K562 (cell line): ENCODE measurements around the gene SLC19A1. TPM values are rescaled to one million over a fixed set of nuclear protein-coding genes. Genes with fewer than 3 reads are reported as not detected.

ENCODE experiments used
- CXXC5 ChIP-seq: fragments of 250-450 bp; sonication (Bioruptor Pico); IDR thresholded peaks from 2 replicates; pipeline ENCODE4 v1.8.0; 2022; ENCODE audit warnings: inconsistent platforms, mild to moderate bottlenecking, moderate library complexity
- MCM3 ChIP-seq: fragments of 450-650 bp; IDR thresholded peaks from 2 replicates; pipeline ENCODE4 v1.6.1; 2016
- MTF1 ChIP-seq: fragments of 250-450 bp; sonication (Bioruptor Pico); IDR thresholded peaks from 2 replicates; pipeline ENCODE4 v1.9.0; 2021; ENCODE audit warnings: moderate library complexity, mild to moderate bottlenecking, inconsistent platforms, borderline replicate concordance
- NBN ChIP-seq: fragments of 450-650 bp; IDR thresholded peaks from 2 replicates; pipeline ENCODE4 v1.6.1; 2016; ENCODE audit warnings: low read depth, mild to moderate bottlenecking
- NELFE ChIP-seq: IDR thresholded peaks from 2 replicates; pipeline ENCODE4 v1.6.1; 2011; ENCODE audit warnings: mild to moderate bottlenecking; ENCODE audit not compliant: insufficient read depth, insufficient read length
- TAL1 ChIP-seq: fragments of 450-650 bp; IDR thresholded peaks from 2 replicates; pipeline ENCODE4 v1.6.1; 2016; ENCODE audit warnings: mild to moderate bottlenecking
- ZNF24 ChIP-seq: fragments of 450-650 bp; IDR thresholded peaks from 2 replicates; pipeline ENCODE4 v1.6.1; 2016
- ZNF324 ChIP-seq: fragments of 250-450 bp; sonication (Bioruptor Pico); IDR thresholded peaks from 2 replicates; pipeline ENCODE4 v1.4.0; 2020; ENCODE audit warnings: mild to moderate bottlenecking
- polyA plus RNA-seq, 8 experiments: library from polyadenylated mRNA; depleted of rRNA in 4 of 8; stranded (reverse) in 5 of 8; unstranded in 3 of 8; fragments of >200 nt; fragmentation: Nextera tagmentation in 2 of 8; fragmentation: Illumina TruSeq in 1 of 8; extraction: Ambion mirVana in 2 of 8; extraction: Trizol in 1 of 8; gene quantifications; 2 replicates each; pipeline versions ENCODE4 v1.2.1 to v1.2.3, GENCODE V29; 2011 to 2014; ENCODE audit warnings: inconsistent platforms in 1 of 8, missing spikeins in 1 of 8
- total RNA-seq, 7 experiments: library from RNA; depleted of rRNA in 6 of 7; stranded (reverse); fragments of >200 nt in 6 of 7; fragmentation: Illumina TruSeq in 2 of 7; extraction: Trizol in 2 of 7; gene quantifications; 2 replicates each; pipeline versions ENCODE4 v1.2.1 to v1.2.3, GENCODE V29; 2011 to 2021; ENCODE audit warnings: low replicate concordance in 1 of 7
- TF ChIP-seq, protein P1 (sequence below): fragments of 150-350 bp; conservative IDR thresholded peaks from 2 replicates; pipeline ENCODE4 v1.6.1; 2014; ENCODE audit warnings: low read length
- TF ChIP-seq, protein P2 (sequence below): fragments of 450-650 bp; IDR thresholded peaks from 2 replicates; pipeline ENCODE4 v1.6.1; 2016; ENCODE audit warnings: low read depth
- TF ChIP-seq, protein P3 (sequence below): fragments of 450-650 bp; IDR thresholded peaks from 2 replicates; pipeline ENCODE4 v1.6.1; 2014; ENCODE audit warnings: low read depth, mild to moderate bottlenecking, moderate library complexity, borderline replicate concordance
- TF ChIP-seq, protein P4 (sequence below): sonication (generic); formaldehyde crosslinking; IDR thresholded peaks from 2 replicates; pipeline ENCODE4 v1.8.0; 2022; ENCODE audit warnings: mild to moderate bottlenecking, missing genetic modification reagents
- TF ChIP-seq, protein P5 (sequence below): sonication (generic); formaldehyde crosslinking; IDR thresholded peaks from 2 replicates; pipeline ENCODE4 v1.9.0; 2022; ENCODE audit warnings: mild to moderate bottlenecking, missing genetic modification reagents

SLC19A1 gene
- total and polyA plus RNA-seq, 9 of the 15 experiments (the other 6 are each of a cell fraction or from before 2014, with no cell fraction given), result 0.65 to 88.7 (median 12.0) TPM

DNA sequence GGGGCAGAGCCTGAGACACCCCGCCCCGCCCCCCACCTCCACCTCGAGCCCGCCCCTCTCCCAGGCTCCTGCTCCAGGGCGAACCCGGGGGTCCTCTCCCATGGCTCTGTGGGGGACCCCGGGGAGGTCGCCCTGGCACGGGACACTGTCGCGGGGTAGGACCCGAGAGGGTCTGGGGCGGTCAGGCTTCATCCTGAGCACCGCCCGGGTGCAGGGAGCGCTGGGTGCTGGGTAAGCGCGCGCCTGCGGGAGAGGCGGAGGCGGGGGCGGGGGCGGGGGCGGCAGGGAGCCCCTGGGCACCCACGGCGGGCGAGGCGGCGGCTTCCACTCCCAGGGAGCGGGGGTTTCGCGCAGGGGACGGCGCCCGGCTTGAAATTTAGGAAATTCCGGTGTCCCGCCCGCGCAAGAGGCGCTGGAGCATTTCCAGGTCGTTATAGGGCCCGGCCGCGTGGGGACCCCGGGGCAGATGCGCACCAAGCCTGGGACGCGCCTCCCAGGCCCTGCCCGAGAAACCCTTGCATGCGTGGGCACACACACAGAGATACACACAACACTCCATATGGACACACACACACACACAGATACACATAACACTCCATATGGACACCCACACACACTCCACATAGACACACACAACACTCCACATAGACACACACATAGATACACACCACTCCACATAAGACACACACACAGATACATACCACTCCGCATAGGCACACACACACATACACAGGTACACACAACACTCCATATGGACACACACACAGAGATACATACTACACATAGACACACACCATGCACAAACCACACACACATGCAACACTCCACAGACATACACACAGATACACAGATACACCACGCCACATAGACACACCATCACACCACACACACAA is 48.7 kb upstream of the SLC19A1 start (continued):
- TF ChIP-seq NELFE (no peak), ZNF324 (CRISPR knock-in tag) (no peak), MCM3 (no peak; the same call in 1 of the 2 replicates), MTF1 (CRISPR knock-in tag) (no peak), NBN (peak; percentile 90), CXXC5 (peak; percentile 39), ZNF24 (no peak), TAL1 (no peak; the same call in none of the 2 replicates)
- TF ChIP-seq, protein P1, sequence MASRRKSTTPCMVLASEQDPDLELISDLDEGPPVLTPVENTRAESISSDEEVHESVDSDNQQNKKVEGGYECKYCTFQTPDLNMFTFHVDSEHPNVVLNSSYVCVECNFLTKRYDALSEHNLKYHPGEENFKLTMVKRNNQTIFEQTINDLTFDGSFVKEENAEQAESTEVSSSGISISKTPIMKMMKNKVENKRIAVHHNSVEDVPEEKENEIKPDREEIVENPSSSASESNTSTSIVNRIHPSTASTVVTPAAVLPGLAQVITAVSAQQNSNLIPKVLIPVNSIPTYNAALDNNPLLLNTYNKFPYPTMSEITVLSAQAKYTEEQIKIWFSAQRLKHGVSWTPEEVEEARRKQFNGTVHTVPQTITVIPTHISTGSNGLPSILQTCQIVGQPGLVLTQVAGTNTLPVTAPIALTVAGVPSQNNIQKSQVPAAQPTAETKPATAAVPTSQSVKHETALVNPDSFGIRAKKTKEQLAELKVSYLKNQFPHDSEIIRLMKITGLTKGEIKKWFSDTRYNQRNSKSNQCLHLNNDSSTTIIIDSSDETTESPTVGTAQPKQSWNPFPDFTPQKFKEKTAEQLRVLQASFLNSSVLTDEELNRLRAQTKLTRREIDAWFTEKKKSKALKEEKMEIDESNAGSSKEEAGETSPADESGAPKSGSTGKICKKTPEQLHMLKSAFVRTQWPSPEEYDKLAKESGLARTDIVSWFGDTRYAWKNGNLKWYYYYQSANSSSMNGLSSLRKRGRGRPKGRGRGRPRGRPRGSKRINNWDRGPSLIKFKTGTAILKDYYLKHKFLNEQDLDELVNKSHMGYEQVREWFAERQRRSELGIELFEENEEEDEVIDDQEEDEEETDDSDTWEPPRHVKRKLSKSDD, result no peak
- TF ChIP-seq, protein P2, sequence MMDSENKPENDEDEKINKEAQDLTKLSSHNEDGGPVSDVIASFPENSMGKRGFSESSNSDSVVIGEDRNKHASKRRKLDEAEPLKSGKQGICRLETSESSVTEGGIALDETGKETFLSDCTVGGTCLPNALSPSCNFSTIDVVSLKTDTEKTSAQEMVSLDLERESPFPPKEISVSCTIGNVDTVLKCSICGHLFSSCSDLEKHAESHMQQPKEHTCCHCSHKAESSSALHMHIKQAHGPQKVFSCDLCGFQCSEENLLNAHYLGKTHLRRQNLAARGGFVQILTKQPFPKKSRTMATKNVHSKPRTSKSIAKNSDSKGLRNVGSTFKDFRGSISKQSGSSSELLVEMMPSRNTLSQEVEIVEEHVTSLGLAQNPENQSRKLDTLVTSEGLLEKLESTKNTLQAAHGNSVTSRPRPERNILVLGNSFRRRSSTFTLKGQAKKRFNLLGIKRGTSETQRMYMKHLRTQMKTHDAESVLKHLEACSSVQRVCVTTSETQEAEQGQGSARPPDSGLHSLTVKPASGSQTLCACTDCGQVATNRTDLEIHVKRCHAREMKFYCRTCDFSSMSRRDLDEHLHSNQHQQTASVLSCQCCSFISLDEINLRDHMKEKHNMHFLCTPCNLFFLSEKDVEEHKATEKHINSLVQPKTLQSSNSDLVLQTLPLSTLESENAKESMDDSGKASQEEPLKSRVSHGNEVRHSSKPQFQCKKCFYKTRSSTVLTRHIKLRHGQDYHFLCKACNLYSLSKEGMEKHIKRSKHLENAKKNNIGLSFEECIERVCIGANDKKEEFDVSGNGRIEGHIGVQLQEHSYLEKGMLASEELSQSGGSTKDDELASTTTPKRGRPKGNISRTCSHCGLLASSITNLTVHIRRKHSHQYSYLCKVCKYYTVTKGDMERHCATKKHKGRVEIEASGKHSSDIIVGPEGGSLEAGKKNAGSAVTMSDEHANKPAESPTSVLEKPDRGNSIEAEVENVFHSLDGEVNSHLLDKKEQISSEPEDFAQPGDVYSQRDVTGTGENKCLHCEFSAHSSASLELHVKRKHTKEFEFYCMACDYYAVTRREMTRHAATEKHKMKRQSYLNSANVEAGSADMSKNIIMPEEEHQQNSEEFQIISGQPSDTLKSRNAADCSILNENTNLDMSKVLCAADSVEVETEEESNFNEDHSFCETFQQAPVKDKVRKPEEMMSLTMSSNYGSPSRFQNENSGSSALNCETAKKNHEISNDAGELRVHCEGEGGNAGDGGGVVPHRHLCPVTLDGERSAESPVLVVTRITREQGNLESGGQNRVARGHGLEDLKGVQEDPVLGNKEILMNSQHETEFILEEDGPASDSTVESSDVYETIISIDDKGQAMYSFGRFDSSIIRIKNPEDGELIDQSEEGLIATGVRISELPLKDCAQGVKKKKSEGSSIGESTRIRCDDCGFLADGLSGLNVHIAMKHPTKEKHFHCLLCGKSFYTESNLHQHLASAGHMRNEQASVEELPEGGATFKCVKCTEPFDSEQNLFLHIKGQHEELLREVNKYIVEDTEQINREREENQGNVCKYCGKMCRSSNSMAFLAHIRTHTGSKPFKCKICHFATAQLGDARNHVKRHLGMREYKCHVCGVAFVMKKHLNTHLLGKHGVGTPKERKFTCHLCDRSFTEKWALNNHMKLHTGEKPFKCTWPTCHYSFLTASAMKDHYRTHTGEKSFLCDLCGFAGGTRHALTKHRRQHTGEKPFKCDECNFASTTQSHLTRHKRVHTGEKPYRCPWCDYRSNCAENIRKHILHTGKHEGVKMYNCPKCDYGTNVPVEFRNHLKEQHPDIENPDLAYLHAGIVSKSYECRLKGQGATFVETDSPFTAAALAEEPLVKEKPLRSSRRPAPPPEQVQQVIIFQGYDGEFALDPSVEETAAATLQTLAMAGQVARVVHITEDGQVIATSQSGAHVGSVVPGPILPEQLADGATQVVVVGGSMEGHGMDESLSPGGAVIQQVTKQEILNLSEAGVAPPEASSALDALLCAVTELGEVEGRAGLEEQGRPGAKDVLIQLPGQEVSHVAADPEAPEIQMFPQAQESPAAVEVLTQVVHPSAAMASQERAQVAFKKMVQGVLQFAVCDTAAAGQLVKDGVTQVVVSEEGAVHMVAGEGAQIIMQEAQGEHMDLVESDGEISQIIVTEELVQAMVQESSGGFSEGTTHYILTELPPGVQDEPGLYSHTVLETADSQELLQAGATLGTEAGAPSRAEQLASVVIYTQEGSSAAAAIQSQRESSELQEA, result peak; percentile 61; the same call in 1 of the 2 replicates
- TF ChIP-seq, protein P3, sequence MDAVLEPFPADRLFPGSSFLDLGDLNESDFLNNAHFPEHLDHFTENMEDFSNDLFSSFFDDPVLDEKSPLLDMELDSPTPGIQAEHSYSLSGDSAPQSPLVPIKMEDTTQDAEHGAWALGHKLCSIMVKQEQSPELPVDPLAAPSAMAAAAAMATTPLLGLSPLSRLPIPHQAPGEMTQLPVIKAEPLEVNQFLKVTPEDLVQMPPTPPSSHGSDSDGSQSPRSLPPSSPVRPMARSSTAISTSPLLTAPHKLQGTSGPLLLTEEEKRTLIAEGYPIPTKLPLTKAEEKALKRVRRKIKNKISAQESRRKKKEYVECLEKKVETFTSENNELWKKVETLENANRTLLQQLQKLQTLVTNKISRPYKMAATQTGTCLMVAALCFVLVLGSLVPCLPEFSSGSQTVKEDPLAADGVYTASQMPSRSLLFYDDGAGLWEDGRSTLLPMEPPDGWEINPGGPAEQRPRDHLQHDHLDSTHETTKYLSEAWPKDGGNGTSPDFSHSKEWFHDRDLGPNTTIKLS, result no peak
- TF ChIP-seq, protein P4, sequence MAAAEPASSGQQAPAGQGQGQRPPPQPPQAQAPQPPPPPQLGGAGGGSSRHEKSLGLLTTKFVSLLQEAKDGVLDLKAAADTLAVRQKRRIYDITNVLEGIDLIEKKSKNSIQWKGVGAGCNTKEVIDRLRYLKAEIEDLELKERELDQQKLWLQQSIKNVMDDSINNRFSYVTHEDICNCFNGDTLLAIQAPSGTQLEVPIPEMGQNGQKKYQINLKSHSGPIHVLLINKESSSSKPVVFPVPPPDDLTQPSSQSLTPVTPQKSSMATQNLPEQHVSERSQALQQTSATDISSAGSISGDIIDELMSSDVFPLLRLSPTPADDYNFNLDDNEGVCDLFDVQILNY (CRISPR knock-in tag), result no peak
- TF ChIP-seq, protein P5, sequence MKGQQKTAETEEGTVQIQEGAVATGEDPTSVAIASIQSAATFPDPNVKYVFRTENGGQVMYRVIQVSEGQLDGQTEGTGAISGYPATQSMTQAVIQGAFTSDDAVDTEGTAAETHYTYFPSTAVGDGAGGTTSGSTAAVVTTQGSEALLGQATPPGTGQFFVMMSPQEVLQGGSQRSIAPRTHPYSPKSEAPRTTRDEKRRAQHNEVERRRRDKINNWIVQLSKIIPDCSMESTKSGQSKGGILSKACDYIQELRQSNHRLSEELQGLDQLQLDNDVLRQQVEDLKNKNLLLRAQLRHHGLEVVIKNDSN (CRISPR knock-in tag), result 0 out of 2 replicates have a peak, but pooled peaks have one; percentile 7
